Small intestine (tissue), 7 donors: ENCODE data around the gene PEAK3. TPM values are rescaled to one million over a fixed set of nuclear protein-coding genes. Genes with fewer than 3 reads are reported as not detected.

Experiments used
- DNase-seq, 2 donors: peaks; one replicate each; pipeline versions ENCODE4 v3.0.0 to v3.0.0-alpha.2; 2013
- FAIRE-seq: peaks from 2 replicates; lab custom pipeline; 2012; peaks lifted over from hg19 to GRCh38; lab: Jason Lieb, UNC
- H3K27ac ChIP-seq, 3 donors: one replicate each; pipeline ENCODE4 v1.5.1; 2013; ENCODE audit warnings: low read length in 2 of 3, mild to moderate bottlenecking in 2 of 3, control low read depth in 1 of 3, inconsistent platforms in 1 of 3, low read depth in 1 of 3, moderate library complexity in 1 of 3
- H3K27me3 ChIP-seq, 3 donors: one replicate each; pipeline ENCODE4 v1.6.1; 2013; ENCODE audit warnings: low read length in 3 of 3, inconsistent platforms in 1 of 3; ENCODE audit not compliant: control insufficient read depth in 3 of 3, insufficient read depth in 3 of 3
- H3K36me3 ChIP-seq, 3 donors: one replicate each; pipeline ENCODE4 v1.6.1; 2013; ENCODE audit warnings: low read length in 3 of 3, inconsistent platforms in 1 of 3, low read depth in 1 of 3, mild to moderate bottlenecking in 1 of 3, moderate library complexity in 1 of 3; ENCODE audit not compliant: control insufficient read depth in 3 of 3, insufficient read depth in 2 of 3
- H3K4me1 ChIP-seq, 3 donors: one replicate each; pipeline ENCODE4 v1.6.1; 2013; ENCODE audit warnings: low read length in 2 of 3, inconsistent platforms in 1 of 3, low read depth in 1 of 3, mild to moderate bottlenecking in 1 of 3, moderate library complexity in 1 of 3; ENCODE audit not compliant: control insufficient read depth in 3 of 3, insufficient read depth in 2 of 3
- H3K4me3 ChIP-seq, 3 donors: one replicate each; pipeline ENCODE4 v1.5.1; 2013; ENCODE audit warnings: low read length in 3 of 3, control low read depth in 1 of 3, inconsistent platforms in 1 of 3, low read depth in 1 of 3, mild to moderate bottlenecking in 1 of 3, moderate library complexity in 1 of 3
- H3K9me3 ChIP-seq, 2 donors: one replicate each; pipeline ENCODE4 v1.6.1; 2013; ENCODE audit warnings: low read depth in 1 of 2, low read length in 1 of 2; ENCODE audit not compliant: control insufficient read depth in 2 of 2, insufficient read depth in 1 of 2
- WGBS, 3 donors: extraction: QIAGEN DNeasy Blood & Tissue Kit; methylation state at CpG; one replicate each; pipeline ENCODE4 v1.1.7; 2013; 5-methylcytosine and 5-hydroxymethylcytosine counted together
- polyA plus RNA-seq, 4 donors: library from polyadenylated mRNA; stranded (reverse) in 3 of 4; unstranded in 1 of 4; fragments of 200-250 nt in 3 of 4; fragments of 120-200 nt in 1 of 4; gene quantifications; one replicate each; pipeline versions ENCODE4 v1.2.1 to v1.2.3, GENCODE V29; 2013
- donor health status: healthy with polysubstance abuse.
- donor health status: control.
- donor health status: control.
- donor health status: Bipolar disorder and iron deficiency.
- donor health status: healthy.

Gene PEAK3
- polyA plus RNA-seq, 4 donors = 0.25 to 0.54 (median 0.46) TPM; not detected in 1

GRCh38 chr19:2249010-2249866, 32.7 kb downstream of the PEAK3 start, which contains the start of gene AMH:
Gene AMH, plus strand, starts transcription at chr19:2249323. Its CDS starts 10 bp downstream, at chr19:2249333.
- no peak for DNase-seq
- WGBS, 3 donors = 74 to 77% (median 75%) methylated on average over 21 to 27 of the region's 27 CpGs
- peaks cover 0 to 36% (median under 1%) of the 10 kb centered on the region in 3 donors for H3K4me1 ChIP-seq
- FAIRE-seq = no peak
- H3K27me3 ChIP-seq = peaks cover 24 to 51% (median 28%) of the 10 kb centered on the region in 3 donors
- H3K36me3 ChIP-seq = peaks cover 28 to 53% (median 33%) of the 10 kb centered on the region in 3 donors
- no peak within 1 kb of the TSS for H3K4me3 ChIP-seq
- H3K27ac ChIP-seq = no peak within 1 kb of the TSS
- no peaks in the 10 kb centered on the region for H3K9me3 ChIP-seq

- peaks cover 0 to 43% (median 6%) of the 10 kb centered on the region in 3 donors for H3K4me1 ChIP-seq
- no peaks in the 10 kb centered on the region for H3K9me3 ChIP-seq
- peaks cover 28 to 62% (median 41%) of the 10 kb centered on the region in 3 donors for H3K36me3 ChIP-seq
- WGBS, 3 donors = 78 to 85% (median 84%) methylated on average over 12 to 21 of the region's 21 CpGs
- FAIRE-seq (no peak), DNase-seq (no peak)
- no peak overlapping the region for H3K27ac ChIP-seq
- H3K4me3 ChIP-seq = no peak overlapping the region
- H3K27me3 ChIP-seq = peaks cover 24 to 43% (median 24%) of the 10 kb centered on the region in 3 donors
These were observed 33.6 kb downstream of the PEAK3 start for GRCh38 chr19:2248136-2249009.

- 80 to 87% (median 85%) methylated on average over 22 to 28 of the region's 28 CpGs for WGBS, 3 donors
- DNase-seq (no peak), FAIRE-seq (no peak)
- Histone ChIP-seq H3K4me1 (peaks cover 0 to 43% (median 14%) of the 10 kb centered on the region in 3 donors), H3K9me3 (no peaks in the 10 kb centered on the region), H3K36me3 (peaks cover 30 to 70% (median 43%) of the 10 kb centered on the region in 3 donors), H3K27ac (no peak overlapping the region), H3K27me3 (peaks cover 18 to 35% (median 18%) of the 10 kb centered on the region in 3 donors), H3K4me3 (no peak overlapping the region)
These were observed 34.4 kb downstream of the PEAK3 start for GRCh38 chr19:2247433-2248101.

- Histone ChIP-seq H3K36me3 (peaks cover 30 to 74% (median 43%) of the 10 kb centered on the region in 3 donors), H3K4me3 (no peak overlapping the region), H3K4me1 (peaks cover 0 to 43% (median 17%) of the 10 kb centered on the region in 3 donors), H3K27ac (no peak overlapping the region), H3K9me3 (no peaks in the 10 kb centered on the region), H3K27me3 (peaks cover 16 to 28% (median 16%) of the 10 kb centered on the region in 3 donors)
- FAIRE-seq (no peak), DNase-seq (no peak)
- WGBS, 3 donors = 84 to 86% (median 85%) methylated on average over 23 to 26 of the region's 26 CpGs
These were observed 35.1 kb downstream of the PEAK3 start for GRCh38 chr19:2246801-2247361.

- Histone ChIP-seq H3K27me3 (peaks cover 8 to 24% (median 12%) of the 10 kb centered on the region in 3 donors), H3K27ac (no peak overlapping the region), H3K4me3 (no peak overlapping the region), H3K36me3 (peaks cover 30 to 82% (median 43%) of the 10 kb centered on the region in 3 donors), H3K4me1 (peaks cover 0 to 47% (median 17%) of the 10 kb centered on the region in 3 donors), H3K9me3 (no peaks in the 10 kb centered on the region)
- FAIRE-seq (no peak), DNase-seq (no peak)
- 92 to 98% (median 96%) methylated on average over 15 to 25 of the region's 25 CpGs for WGBS, 3 donors
These were observed 35.9 kb downstream of the PEAK3 start for GRCh38 chr19:2246014-2246620.

GRCh38 chr19:2245273-2245672, 36.7 kb downstream of the PEAK3 start:
- Histone ChIP-seq H3K4me1 (peaks cover 5 to 52% (median 17%) of the 10 kb centered on the region in 3 donors), H3K4me3 (no peak overlapping the region), H3K36me3 (peaks cover 30 to 90% (median 43%) of the 10 kb centered on the region in 3 donors), H3K27me3 (peaks cover 3 to 16% (median 4%) of the 10 kb centered on the region in 3 donors), H3K27ac (no peak overlapping the region), H3K9me3 (no peaks in the 10 kb centered on the region)
- DNase-seq = no peak
- no peak for FAIRE-seq
- WGBS, 3 donors = 93 to 96% (median 96%) methylated on average over 11 to 15 of the region's 15 CpGs

GRCh38 chr19:2244486-2244885, 37.5 kb downstream of the PEAK3 start:
- H3K27me3 ChIP-seq = peaks cover 0 to 8% (median 2%) of the 10 kb centered on the region in 3 donors
- H3K4me1 ChIP-seq = peaks cover 5 to 51% (median 17%) of the 10 kb centered on the region in 3 donors
- FAIRE-seq (no peak), DNase-seq (no peak)
- no peaks in the 10 kb centered on the region for H3K9me3 ChIP-seq
- peak overlapping the region in 1 of 3 donors; percentile 93 for H3K27ac ChIP-seq
- no peak overlapping the region for H3K4me3 ChIP-seq
- WGBS, 3 donors = 77 to 84% (median 78%) methylated on average over 21 of the region's 21 CpGs
- peaks cover 30 to 95% (median 43%) of the 10 kb centered on the region in 3 donors for H3K36me3 ChIP-seq
